A673 (cell line): Measurements from ENCODE around the gene GJD3. TPM values are rescaled to one million over a fixed set of nuclear protein-coding genes. Genes with fewer than 3 reads are reported as not detected.
"Not testable (repeated sequence)": the region's sequence is repeated elsewhere in the genome, so short reads cannot be mapped to it uniquely, and the experiment has no call there.

Experiments
- BruUV-seq: library from RNA; stranded (reverse); fragments of 400-500 nt; replicated peaks from 2 replicates; lab custom pipeline; 2021; lab: Mats Ljungman, UMichigan
- CTCF ChIA-PET: fragments of 300-600 bp; sonication (Branson Sonifier 250); formaldehyde crosslinking; loops from one replicate; lab custom pipeline; 2022; ENCODE audit warnings: antibody characterized with exemption; lab: Charles Lee
- POLR2A ChIA-PET: fragments of 300-600 bp; sonication (Branson Sonifier 250); formaldehyde crosslinking; loops from one replicate; lab custom pipeline; 2022; ENCODE audit warnings: antibody characterized with exemption; ENCODE audit not compliant: low non-redundant PET; lab: Charles Lee
- DNase-seq: peaks from one replicate; pipeline ENCODE4 v3.0.0-alpha.2; 2015; ENCODE audit warnings: low spot score
- H3K27ac ChIP-seq: fragments of 200-600 bp; sonication (generic); 2 replicates; pipeline ENCODE4 v1.5.1; 2016; ENCODE audit warnings: mixed run types, low read depth, mild to moderate bottlenecking, mixed read lengths, antibody characterized with exemption, low read length; ENCODE audit not compliant: poor library complexity, severe bottlenecking
- H3K27me3 ChIP-seq: fragments of 200-600 bp; sonication (generic); replicated peaks from 2 replicates; pipeline ENCODE4 v1.6.1; 2017; ENCODE audit warnings: mixed run types, low read depth, mild to moderate bottlenecking, mixed read lengths, antibody characterized with exemption, low read length; ENCODE audit not compliant: insufficient read depth, poor library complexity
- H3K36me3 ChIP-seq: fragments of 200-600 bp; sonication (generic); 2 replicates; pipeline ENCODE4 v1.6.1; 2016; ENCODE audit warnings: mixed run types, mild to moderate bottlenecking, mixed read lengths, antibody characterized with exemption, low read length; ENCODE audit not compliant: insufficient read depth, poor library complexity, severe bottlenecking
- H3K4me1 ChIP-seq: fragments of 200-600 bp; sonication (generic); 2 replicates; pipeline ENCODE4 v1.6.1; 2017; ENCODE audit warnings: mixed run types, mild to moderate bottlenecking, mixed read lengths, antibody characterized with exemption, low read length; ENCODE audit not compliant: insufficient read depth, poor library complexity, severe bottlenecking
- H3K4me3 ChIP-seq: fragments of 200-600 bp; sonication (generic); 2 replicates; pipeline ENCODE4 v1.5.1; 2016; ENCODE audit warnings: low read depth, mixed run types, mild to moderate bottlenecking, mixed read lengths, low read length; ENCODE audit not compliant: poor library complexity, severe bottlenecking
- H3K9me3 ChIP-seq: fragments of 200-600 bp; sonication (generic); 2 replicates; pipeline ENCODE4 v1.6.1; 2016; ENCODE audit warnings: mixed run types, low read depth, mild to moderate bottlenecking, mixed read lengths, antibody characterized with exemption, low read length; ENCODE audit not compliant: poor library complexity, severe bottlenecking
- EZH2 ChIP-seq: fragments of 200-600 bp; sonication (generic); IDR thresholded peaks from 2 replicates; pipeline ENCODE4 v1.6.1; 2017; ENCODE audit warnings: borderline replicate concordance, low read depth, mild to moderate bottlenecking, mixed read lengths, antibody characterized with exemption, low read length; ENCODE audit not compliant: poor library complexity, severe bottlenecking
- intact Hi-C: fragments of 100-400 bp; cut with micrococcal nuclease; formaldehyde crosslinking; loops from one replicate; pipeline ENCODE4 v1.10.0; 2022; ENCODE audit not compliant: unreplicated experiment
- total RNA-seq: library from RNA; stranded (reverse); gene quantifications from 2 replicates; pipeline ENCODE4 v1.2.3, GENCODE V29; 2021
- TF ChIP-seq, protein P1 (sequence below): fragments of 300-800, 200-600 bp; sonication (generic); conservative IDR thresholded peaks from 2 replicates; pipeline ENCODE4 v1.5.1; 2017; ENCODE audit warnings: low read depth, mild to moderate bottlenecking, antibody characterized with exemption, low read length, moderate library complexity, mixed read lengths

Gene GJD3
- total RNA-seq, 1 experiment from 2014 or later = not detected

DNA sequence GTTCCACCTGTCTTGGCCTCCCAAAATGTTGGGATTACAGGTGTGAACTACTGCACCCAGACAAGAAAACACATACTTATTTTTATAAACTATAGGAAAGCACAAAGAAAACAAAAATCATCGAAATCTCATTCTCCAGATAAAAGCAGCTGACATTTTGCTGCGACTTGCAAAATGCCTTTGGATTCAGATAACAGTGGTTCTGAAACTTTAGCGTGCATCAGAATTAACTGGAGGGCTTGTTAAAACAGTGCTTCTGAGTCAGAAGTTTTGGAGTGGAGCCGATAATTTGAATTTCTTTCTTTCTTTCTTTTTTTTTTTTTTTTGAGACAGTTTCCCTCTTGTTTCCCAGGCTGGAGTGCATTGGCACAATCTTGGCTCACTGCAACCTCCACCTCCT is 17.7 kb upstream of the GJD3 start:
- peaks cover under 1% of the 10 kb centered on the region for H3K36me3 ChIP-seq
- DNase-seq = no peak
- ChIA-PET POLR2A (no interaction called here), CTCF (no interaction called here)
- no peak overlapping the region for H3K27ac ChIP-seq
- BruUV-seq = no TSS peak
- no peaks in the 10 kb centered on the region for H3K9me3 ChIP-seq
- H3K4me3 ChIP-seq = no peak overlapping the region
- intact Hi-C loops = no loop called here
- TF ChIP-seq, protein P1, sequence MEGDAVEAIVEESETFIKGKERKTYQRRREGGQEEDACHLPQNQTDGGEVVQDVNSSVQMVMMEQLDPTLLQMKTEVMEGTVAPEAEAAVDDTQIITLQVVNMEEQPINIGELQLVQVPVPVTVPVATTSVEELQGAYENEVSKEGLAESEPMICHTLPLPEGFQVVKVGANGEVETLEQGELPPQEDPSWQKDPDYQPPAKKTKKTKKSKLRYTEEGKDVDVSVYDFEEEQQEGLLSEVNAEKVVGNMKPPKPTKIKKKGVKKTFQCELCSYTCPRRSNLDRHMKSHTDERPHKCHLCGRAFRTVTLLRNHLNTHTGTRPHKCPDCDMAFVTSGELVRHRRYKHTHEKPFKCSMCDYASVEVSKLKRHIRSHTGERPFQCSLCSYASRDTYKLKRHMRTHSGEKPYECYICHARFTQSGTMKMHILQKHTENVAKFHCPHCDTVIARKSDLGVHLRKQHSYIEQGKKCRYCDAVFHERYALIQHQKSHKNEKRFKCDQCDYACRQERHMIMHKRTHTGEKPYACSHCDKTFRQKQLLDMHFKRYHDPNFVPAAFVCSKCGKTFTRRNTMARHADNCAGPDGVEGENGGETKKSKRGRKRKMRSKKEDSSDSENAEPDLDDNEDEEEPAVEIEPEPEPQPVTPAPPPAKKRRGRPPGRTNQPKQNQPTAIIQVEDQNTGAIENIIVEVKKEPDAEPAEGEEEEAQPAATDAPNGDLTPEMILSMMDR = no peak
- no peak for TF ChIP-seq EZH2
- no peaks in the 10 kb centered on the region for H3K27me3 ChIP-seq
- H3K4me1 ChIP-seq = no peaks in the 10 kb centered on the region

DNA sequence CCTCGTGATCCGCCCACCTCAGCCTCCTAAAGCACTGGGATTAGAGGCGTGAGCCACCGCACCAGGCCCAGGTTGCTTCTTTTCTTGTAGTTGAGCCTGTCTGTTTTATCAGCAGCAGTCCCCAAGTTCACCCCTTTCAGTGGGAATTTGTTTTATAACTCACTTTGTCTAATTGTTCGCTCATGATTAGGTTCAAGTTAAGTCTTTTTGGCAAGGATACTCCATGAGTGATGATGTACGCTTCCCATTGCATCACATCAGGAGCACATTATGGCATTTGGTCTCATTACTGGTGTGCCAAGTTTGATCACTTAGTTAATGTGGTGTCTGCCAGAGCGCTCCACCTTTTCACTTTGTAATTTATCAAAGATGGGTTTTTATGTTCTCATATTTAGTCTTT is 14.4 kb upstream of the GJD3 start:
- no peaks in the 10 kb centered on the region for H3K4me1 ChIP-seq
- TF ChIP-seq EZH2 = no peak
- TF ChIP-seq, protein P1 = no peak
- H3K27ac ChIP-seq = no peak overlapping the region
- H3K27me3 ChIP-seq = no peaks in the 10 kb centered on the region
- ChIA-PET POLR2A (no interaction called here), CTCF (no interaction called here)
- BruUV-seq = no TSS peak
- no peak for DNase-seq
- intact Hi-C loops = no loop called here
- no peaks in the 10 kb centered on the region for H3K9me3 ChIP-seq
- no peak overlapping the region for H3K4me3 ChIP-seq
- no peaks in the 10 kb centered on the region for H3K36me3 ChIP-seq

DNA sequence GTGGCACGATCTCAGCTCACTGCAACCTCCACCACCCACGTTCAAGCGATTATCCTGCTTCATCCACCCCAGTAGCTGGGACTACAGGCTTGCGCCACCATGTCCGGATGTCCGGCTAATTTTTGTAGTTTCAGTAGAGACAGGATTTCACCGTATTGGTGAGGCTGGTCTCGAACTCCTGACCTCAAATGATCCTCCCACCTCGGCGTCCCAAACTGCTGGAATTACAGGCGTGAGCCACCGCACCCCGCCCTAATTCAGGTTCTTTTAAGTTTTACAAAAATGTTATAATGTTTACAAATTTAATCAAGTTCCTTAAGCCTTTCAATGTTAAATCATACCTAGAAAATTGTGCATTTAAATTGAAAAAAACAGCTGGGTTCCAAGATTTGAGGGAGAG is 13.3 kb upstream of the GJD3 start:
- intact Hi-C loops = no loop called here
- Histone ChIP-seq H3K36me3 (no peaks in the 10 kb centered on the region), H3K27me3 (no peaks in the 10 kb centered on the region), H3K4me1 (no peaks in the 10 kb centered on the region), H3K4me3 (no peak overlapping the region), H3K27ac (no peak overlapping the region), H3K9me3 (no peaks in the 10 kb centered on the region)
- no peak for DNase-seq
- BruUV-seq = no TSS peak
- no peak for TF ChIP-seq EZH2
- TF ChIP-seq, protein P1 = no peak
- ChIA-PET CTCF (no interaction called here), POLR2A (no interaction called here)

DNA sequence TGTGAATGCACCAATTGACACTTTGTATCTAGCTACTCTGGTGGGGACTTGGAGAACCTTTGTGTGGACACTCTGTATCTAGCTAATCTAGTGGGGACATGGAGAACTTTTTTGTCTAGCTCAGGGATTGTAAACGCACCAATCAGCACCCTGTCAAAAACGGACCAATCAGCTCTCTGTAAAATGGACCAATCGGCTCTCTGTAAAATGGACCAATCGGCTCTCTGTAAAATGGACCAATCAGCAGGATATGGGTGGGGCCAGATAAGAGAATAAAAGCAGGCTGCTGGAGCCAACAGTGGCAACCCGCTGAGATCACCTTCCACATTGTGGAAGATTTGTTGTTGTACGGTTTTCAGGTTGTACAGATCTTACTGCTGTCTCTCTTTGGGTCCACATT is 12.0 kb upstream of the GJD3 start:
- DNase-seq, H3K4me3 ChIP-seq, BruUV-seq, intact Hi-C loops, CTCF ChIA-PET, POLR2A ChIA-PET, H3K27me3 ChIP-seq, H3K9me3 ChIP-seq, H3K27ac ChIP-seq, H3K4me1 ChIP-seq, H3K36me3 ChIP-seq: not testable (repeated sequence)

DNA sequence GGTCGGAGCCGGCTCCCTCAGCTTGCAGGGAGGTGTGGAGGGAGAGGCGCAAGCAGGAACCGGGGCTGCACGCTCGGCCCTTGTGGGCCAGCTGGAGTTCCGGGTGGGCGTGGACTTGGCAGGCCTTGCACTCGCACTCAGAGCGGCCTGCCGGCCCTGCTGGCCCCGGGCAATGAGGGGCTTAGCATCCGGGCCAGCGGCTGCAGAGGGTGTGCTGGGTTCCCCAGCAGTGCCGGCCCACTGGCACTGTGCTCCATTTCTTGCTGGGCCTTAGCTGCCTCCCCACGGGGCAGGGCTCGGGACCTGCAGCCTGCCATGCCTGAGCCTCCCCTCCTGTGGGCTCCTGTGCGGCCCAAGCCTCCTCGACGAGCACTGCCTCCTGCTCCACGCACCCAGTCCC is 11.2 kb upstream of the GJD3 start:
- CTCF ChIA-PET, H3K4me1 ChIP-seq: not testable (repeated sequence)

More for the DNA sequence above, 11.2 kb upstream of the GJD3 start:
- H3K36me3 ChIP-seq, H3K27me3 ChIP-seq, H3K4me3 ChIP-seq, intact Hi-C loops, BruUV-seq, H3K27ac ChIP-seq, DNase-seq, H3K9me3 ChIP-seq, POLR2A ChIA-PET: not testable (repeated sequence)
